Liver (tissue), 9 donors: ENCODE data around the gene SERINC5. TPM values are rescaled to one million over a fixed set of nuclear protein-coding genes. Genes with fewer than 3 reads are reported as not detected.
A peak's percentile ranks its signal among the peaks of the same experiment; 100 is the strongest.

Experiments used
- DNase-seq: peaks from one replicate; pipeline ENCODE4 v3.0.0-alpha.2; 2017; ENCODE audit warnings: low spot score
- H3K27ac ChIP-seq, 2 donors: one replicate each; pipeline ENCODE4 v1.7.0; 2013; ENCODE audit warnings: inconsistent platforms in 2 of 2, low read length in 2 of 2, control low read depth in 1 of 2, low read depth in 1 of 2, mild to moderate bottlenecking in 1 of 2
- H3K27me3 ChIP-seq, 4 donors: one replicate each; pipeline versions ENCODE4 v1.6.1 to v1.7.0; 2013; ENCODE audit warnings: low read length in 3 of 4, inconsistent platforms in 1 of 4, mild to moderate bottlenecking in 1 of 4, moderate library complexity in 1 of 4; ENCODE audit not compliant: control insufficient read depth in 4 of 4, insufficient read depth in 4 of 4
- H3K36me3 ChIP-seq, 4 donors: one replicate each; pipeline versions ENCODE4 v1.6.1 to v1.7.0; 2013; ENCODE audit warnings: low read length in 3 of 4, mild to moderate bottlenecking in 3 of 4, low read depth in 1 of 4, moderate library complexity in 1 of 4; ENCODE audit not compliant: control insufficient read depth in 4 of 4, insufficient read depth in 3 of 4
- H3K4me1 ChIP-seq, 4 donors: one replicate each; pipeline versions ENCODE4 v1.6.1 to v1.7.0; 2013; ENCODE audit warnings: low read length in 3 of 4, mild to moderate bottlenecking in 3 of 4, moderate library complexity in 1 of 4; ENCODE audit not compliant: control insufficient read depth in 4 of 4, insufficient read depth in 4 of 4
- H3K4me3 ChIP-seq, 3 donors: one replicate each; pipeline versions ENCODE4 v1.6.1 to v1.7.0; 2013; ENCODE audit warnings: low read length in 3 of 3, control low read depth in 1 of 3, low read depth in 1 of 3, mild to moderate bottlenecking in 1 of 3
- H3K9ac ChIP-seq, 2 donors: one replicate each; pipeline ENCODE4 v1.7.0; 2013; ENCODE audit warnings: low read length in 2 of 2, mild to moderate bottlenecking in 2 of 2, moderate library complexity in 2 of 2, control low read depth in 1 of 2, low read depth in 1 of 2
- H3K9me3 ChIP-seq, 4 donors: one replicate each; pipeline versions ENCODE4 v1.6.1 to v1.7.0; 2013; ENCODE audit warnings: low read length in 3 of 4; ENCODE audit not compliant: control insufficient read depth in 4 of 4
- EGR1 ChIP-seq, 2 donors: IDR thresholded peaks; 2 replicates each; pipeline ENCODE4 v1.6.1; 2016 to 2018; ENCODE audit warnings: antibody characterized with exemption in 2 of 2, low read depth in 2 of 2
- FOXA1 ChIP-seq: IDR thresholded peaks from 2 replicates; pipeline ENCODE4 v1.6.1; 2016; ENCODE audit warnings: antibody characterized with exemption
- FOXA2 ChIP-seq: IDR thresholded peaks from 2 replicates; pipeline ENCODE4 v1.6.1; 2016; ENCODE audit warnings: antibody characterized with exemption
- HNF4A ChIP-seq, 2 donors: conservative IDR thresholded peaks; 2 replicates each; pipeline ENCODE4 v1.6.1; 2016; ENCODE audit warnings: antibody characterized with exemption in 2 of 2, mild to moderate bottlenecking in 2 of 2
- HNF4G ChIP-seq: IDR thresholded peaks from 2 replicates; pipeline ENCODE4 v1.6.1; 2016; ENCODE audit warnings: antibody characterized with exemption
- JUND ChIP-seq, 2 donors: IDR thresholded peaks; 2 replicates each; pipeline ENCODE4 v1.6.1; 2016; ENCODE audit warnings: antibody characterized with exemption in 2 of 2
- NR2F2 ChIP-seq: IDR thresholded peaks from 2 replicates; pipeline ENCODE4 v1.6.1; 2016; ENCODE audit warnings: antibody characterized with exemption
- RXRA ChIP-seq, 2 donors: IDR thresholded peaks; 2 replicates each; pipeline ENCODE4 v1.6.1; 2017 to 2018; ENCODE audit warnings: antibody characterized with exemption in 2 of 2, mild to moderate bottlenecking in 1 of 2
- SP1 ChIP-seq: IDR thresholded peaks from 2 replicates; pipeline ENCODE4 v1.6.1; 2018; ENCODE audit warnings: antibody characterized with exemption, mild to moderate bottlenecking
- TAF1 ChIP-seq: conservative IDR thresholded peaks from 2 replicates; pipeline ENCODE4 v1.6.1; 2016; ENCODE audit warnings: antibody characterized with exemption, mild to moderate bottlenecking
- YY1 ChIP-seq: IDR thresholded peaks from 2 replicates; pipeline ENCODE4 v1.6.1; 2016; ENCODE audit warnings: antibody characterized with exemption, mild to moderate bottlenecking
- WGBS: extraction: QIAGEN DNeasy Blood & Tissue Kit; methylation state at CpG from one replicate; pipeline ENCODE4 v1.1.7; 2013; 5-methylcytosine and 5-hydroxymethylcytosine counted together
- polyA plus RNA-seq, 2 donors: library from polyadenylated mRNA; stranded (reverse) in 1 of 2; unstranded in 1 of 2; fragments of 200-250 nt in 1 of 2; fragments of >200 nt in 1 of 2; fragmentation: Nextera tagmentation in 1 of 2; extraction: Ambion mirVana in 1 of 2; gene quantifications; one replicate each; pipeline versions ENCODE4 v1.2.1 to v1.2.3, GENCODE V29; 2013 to 2015
- total RNA-seq, 2 donors: library from RNA; depleted of rRNA; stranded (reverse); fragments of >200 nt; gene quantifications; one replicate each; pipeline ENCODE4 v1.2.3, GENCODE V29; 2014
- TF ChIP-seq, protein P1 (sequence below): IDR thresholded peaks from 2 replicates; pipeline ENCODE4 v1.6.1; 2016; ENCODE audit warnings: antibody characterized with exemption
- TF ChIP-seq, protein P2 (sequence below): IDR thresholded peaks from 2 replicates; pipeline ENCODE4 v1.6.1; 2016; ENCODE audit warnings: antibody characterized with exemption
- donor health status: healthy.
- donor health status: healthy.
- donor health status: healthy.
- donor health status: healthy.
- donor health status: healthy.

Gene SERINC5
- total and polyA plus RNA-seq, 4 donors = 22.2 to 82.3 (median 32.0) TPM

DNA sequence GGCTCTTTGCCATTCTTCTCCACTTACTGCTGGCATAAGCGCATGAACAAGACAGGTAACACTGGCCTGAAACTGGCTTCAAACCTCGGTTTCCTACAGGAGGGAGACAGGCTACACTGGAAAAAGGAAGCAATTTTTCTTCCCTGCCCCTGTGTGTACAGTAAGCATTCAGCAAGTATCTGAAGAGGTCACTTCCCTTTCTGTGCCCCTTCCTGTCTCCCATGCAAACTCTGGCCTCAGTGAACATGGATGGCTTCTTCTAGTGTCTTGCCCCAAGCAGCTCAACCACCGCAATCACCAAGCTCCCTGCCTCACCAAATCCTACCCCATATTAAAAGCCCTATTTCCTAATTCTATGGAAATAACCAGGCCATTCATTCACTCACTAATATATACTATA lies 42.4 kb downstream of the SERINC5 start:
- Histone ChIP-seq H3K9me3 (no peaks in the 10 kb centered on the region), H3K36me3 (no peaks in the 10 kb centered on the region), H3K9ac (no peak overlapping the region), H3K27me3 (no peaks in the 10 kb centered on the region), H3K27ac (peak overlapping the region; percentile 66 to 96), H3K4me1 (peaks cover 22 to 85% (median 54%) of the 10 kb centered on the region in 4 donors), H3K4me3 (no peak overlapping the region)
- DNase-seq = no peak
- WGBS = 73% methylated on average over 3 of the region's 3 CpGs
- TF ChIP-seq FOXA2 (no peak), NR2F2 (peak; percentile 14), SP1 (no peak)

DNA sequence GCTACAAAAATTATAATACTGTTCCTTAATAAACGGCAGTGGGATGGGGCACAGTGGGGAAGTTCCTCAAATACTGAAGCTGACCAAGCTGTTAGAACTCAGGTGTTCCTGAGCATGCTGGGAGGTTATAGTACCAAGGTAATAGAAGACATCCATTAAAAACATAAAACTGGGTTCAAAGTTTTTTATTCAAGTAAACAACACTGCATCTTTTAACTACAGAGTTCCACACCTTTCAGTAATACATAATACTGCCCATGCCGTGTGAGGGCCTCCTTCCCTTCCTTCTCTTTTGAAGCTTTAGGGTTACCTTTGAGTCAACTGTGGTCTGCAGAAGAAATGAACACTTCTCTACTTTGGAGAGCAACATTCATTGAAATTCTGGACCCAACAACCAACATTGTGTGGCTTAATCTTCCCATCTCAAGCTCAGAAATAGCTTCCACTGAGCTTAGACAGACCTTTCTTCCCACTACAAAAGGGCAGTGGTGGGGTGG lies 43.6 kb downstream of the SERINC5 start:
- no peak overlapping the region for H3K9ac ChIP-seq
- peak overlapping the region; percentile 45 to 70 for H3K27ac ChIP-seq
- TF ChIP-seq HNF4A (conservative IDR thresholded peaks at IDR 0.05) (peak in 1 of 2 donors; percentile 13), EGR1 (IDR thresholded peaks at IDR 0.05; ENCODE audit: low read depth in 2 of 2) (no peak)
- no peak overlapping the region for H3K4me3 ChIP-seq
- H3K9me3 ChIP-seq = no peaks in the 10 kb centered on the region
- DNase-seq = no peak
- peaks cover 22 to 82% (median 54%) of the 10 kb centered on the region in 4 donors for H3K4me1 ChIP-seq
- 63% methylated on average over 2 of the region's 2 CpGs for WGBS
- no peaks in the 10 kb centered on the region for H3K27me3 ChIP-seq
- no peaks in the 10 kb centered on the region for H3K36me3 ChIP-seq

DNA sequence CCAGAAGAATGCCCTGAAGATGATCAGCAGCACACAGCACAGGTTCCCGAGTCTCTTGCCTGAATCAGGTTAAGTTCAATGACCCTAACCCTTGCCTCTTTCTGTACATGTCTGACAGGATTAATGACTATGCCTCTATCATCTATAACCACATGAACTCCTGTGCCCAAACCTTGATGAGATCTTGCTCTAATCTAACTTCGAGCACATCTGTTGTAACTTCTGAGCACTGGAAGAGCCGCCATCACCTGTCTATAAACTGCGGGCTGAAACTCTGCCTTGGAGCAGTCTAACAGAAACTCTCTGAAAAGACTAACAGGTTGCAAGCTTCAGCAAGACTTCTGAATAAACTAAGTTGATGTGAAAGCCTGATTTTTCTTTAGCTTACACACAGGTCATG lies 44.5 kb downstream of the SERINC5 start:
- no peaks in the 10 kb centered on the region for H3K27me3 ChIP-seq
- H3K4me1 ChIP-seq = peaks cover 21 to 87% (median 54%) of the 10 kb centered on the region in 4 donors
- TF ChIP-seq RXRA (IDR thresholded peaks at IDR 0.05) (peak in 1 of 2 donors; percentile 36), HNF4A (conservative IDR thresholded peaks at IDR 0.05) (no peak)
- H3K36me3 ChIP-seq = no peaks in the 10 kb centered on the region
- 56% methylated on average over 4 of the region's 4 CpGs for WGBS
- DNase-seq = no peak
- peak overlapping the region; percentile 45 to 70 for H3K27ac ChIP-seq
- no peak overlapping the region for H3K4me3 ChIP-seq
- no peaks in the 10 kb centered on the region for H3K9me3 ChIP-seq
- H3K9ac ChIP-seq = no peak overlapping the region

DNA sequence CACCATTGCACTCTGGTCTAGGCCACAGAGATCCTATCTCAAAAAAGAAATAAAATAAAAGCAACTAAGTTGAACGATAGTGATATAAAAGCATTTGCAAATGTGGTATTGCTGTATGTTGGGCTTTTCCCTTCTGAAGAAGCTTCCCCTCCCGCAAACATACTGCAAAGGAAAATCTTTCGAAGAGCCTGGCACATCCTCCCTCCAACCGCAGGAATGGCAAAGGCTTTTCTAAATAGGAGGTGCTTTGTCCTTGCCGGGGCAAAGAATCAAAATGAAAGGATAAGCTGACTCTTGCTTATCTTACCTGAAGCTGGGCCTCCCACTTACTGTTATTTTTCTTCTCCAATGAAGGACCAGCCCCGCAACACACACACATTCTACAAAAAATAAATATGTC lies 45.8 kb downstream of the SERINC5 start:
- H3K27me3 ChIP-seq = no peaks in the 10 kb centered on the region
- no peaks in the 10 kb centered on the region for H3K36me3 ChIP-seq
- no peak for TF ChIP-seq TAF1
- peaks cover 22 to 85% (median 49%) of the 10 kb centered on the region in 4 donors for H3K4me1 ChIP-seq
- no peaks in the 10 kb centered on the region for H3K9me3 ChIP-seq
- peak overlapping the region in 1 of 2 donors; percentile 55 for H3K9ac ChIP-seq
- 51% methylated on average over 6 of the region's 6 CpGs for WGBS
- H3K4me3 ChIP-seq = no peak overlapping the region
- H3K27ac ChIP-seq = peak overlapping the region; percentile 45 to 70
- no peak for DNase-seq

DNA sequence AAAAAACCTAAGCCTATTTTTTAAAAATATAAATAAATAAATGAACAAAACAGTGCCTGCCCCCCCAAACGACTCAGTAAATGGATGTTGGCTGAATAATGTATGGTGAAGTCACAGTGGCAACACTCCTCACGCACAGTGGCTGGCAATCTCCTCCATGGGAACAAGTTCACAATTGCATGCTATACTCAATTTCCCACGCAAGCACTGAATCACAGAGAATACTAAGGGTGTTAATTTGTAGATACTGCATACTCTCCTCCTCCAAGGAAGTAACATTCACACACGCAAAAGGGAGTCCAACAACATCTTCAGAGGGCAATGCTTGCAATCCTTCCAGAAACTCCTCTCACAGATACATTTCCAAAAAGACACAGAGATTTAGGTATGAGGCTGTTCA lies 47.5 kb downstream of the SERINC5 start:
- H3K9ac ChIP-seq = peak overlapping the region in 1 of 2 donors; percentile 18
- WGBS = 39% methylated on average over 4 of the region's 4 CpGs
- peaks cover 23 to 88% (median 54%) of the 10 kb centered on the region in 4 donors for H3K4me1 ChIP-seq

More for the DNA sequence above, 47.5 kb downstream of the SERINC5 start:
- H3K36me3 ChIP-seq = no peaks in the 10 kb centered on the region
- no peaks in the 10 kb centered on the region for H3K27me3 ChIP-seq
- no peaks in the 10 kb centered on the region for H3K9me3 ChIP-seq
- H3K4me3 ChIP-seq = no peak overlapping the region
- DNase-seq = no peak
- peak overlapping the region; percentile 45 to 70 for H3K27ac ChIP-seq
- TF ChIP-seq HNF4G = no peak
- no peak for TF ChIP-seq NR2F2
- TF ChIP-seq, protein P1, sequence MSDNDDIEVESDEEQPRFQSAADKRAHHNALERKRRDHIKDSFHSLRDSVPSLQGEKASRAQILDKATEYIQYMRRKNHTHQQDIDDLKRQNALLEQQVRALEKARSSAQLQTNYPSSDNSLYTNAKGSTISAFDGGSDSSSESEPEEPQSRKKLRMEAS = no peak
- TF ChIP-seq, protein P2, sequence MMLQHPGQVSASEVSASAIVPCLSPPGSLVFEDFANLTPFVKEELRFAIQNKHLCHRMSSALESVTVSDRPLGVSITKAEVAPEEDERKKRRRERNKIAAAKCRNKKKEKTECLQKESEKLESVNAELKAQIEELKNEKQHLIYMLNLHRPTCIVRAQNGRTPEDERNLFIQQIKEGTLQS = no peak
- no peak for TF ChIP-seq HNF4A (conservative IDR thresholded peaks at IDR 0.05)
- no peak for TF ChIP-seq EGR1 (IDR thresholded peaks at IDR 0.05; ENCODE audit: low read depth in 2 of 2)
- TF ChIP-seq FOXA2 = no peak
- TF ChIP-seq YY1 = no peak
- TF ChIP-seq RXRA (IDR thresholded peaks at IDR 0.05) = no peak
- TF ChIP-seq JUND (IDR thresholded peaks at IDR 0.05) = no peak
- no peak for TF ChIP-seq FOXA1
